Measurements from ENCODE around the gene NF2.
A peak's percentile ranks its signal among the peaks of the same experiment; 100 is the strongest.

Gene NF2

GRCh38 chr22:29702000-29702930, 98.8 kb downstream of the NF2 start:
- Histone ChIP-seq H3K9ac (ENCODE audit: low read length) (no peak overlapping the region), H3K18ac (ENCODE audit: low read depth in 1 of 2, low read length in 2 of 2) (no peak overlapping the region), H4K8ac (ENCODE audit: low read length) (no peak overlapping the region), H2AK5ac (ENCODE audit: low read length, severe bottlenecking) (peak overlapping the region; percentile 55), H3K4ac (ENCODE audit: low read depth in 1 of 2, low read length in 2 of 2) (no peak overlapping the region), H3K79me1 (replicated peaks; ENCODE audit: low read length, poor library complexity, severe bottlenecking) (peaks cover 7% of the 10 kb centered on the region), H4K91ac (ENCODE audit: low read length) (no peak overlapping the region), H3K27ac (ENCODE audit: low read length, poor library complexity, severe bottlenecking) (peak overlapping the region; percentile 11), H3K4me2 (ENCODE audit: low read length, poor library complexity, severe bottlenecking) (no peak overlapping the region), H3K36me3 (ENCODE audit: control insufficient read depth in 1 of 2, insufficient read depth in 2 of 2, low read depth in 1 of 2, low read length in 2 of 2) (peaks cover 14 to 18% of the 10 kb centered on the region in 2 experiments), H3K4me3 (ENCODE audit: insufficient read depth in 1 of 2, low read depth in 1 of 2, low read length in 2 of 2) (no peak overlapping the region), H3K9me3 (ENCODE audit: control insufficient read depth, low read length) (no peaks in the 10 kb centered on the region), H3K4me1 (ENCODE audit: control insufficient read depth, insufficient read depth, low read depth, low read length) (peaks cover 51% of the 10 kb centered on the region), H2BK120ac (ENCODE audit: low read depth, low read length) (no peak overlapping the region), H2AFZ (ENCODE audit: low read depth, low read length) (no peak overlapping the region), H3K23ac (ENCODE audit: low read length in 2 of 2) (no peak overlapping the region), H2BK15ac (ENCODE audit: low read depth, poor library complexity, severe bottlenecking) (no peak overlapping the region), H2BK12ac (ENCODE audit: low read length in 2 of 2) (no peak overlapping the region), H3K27me3 (ENCODE audit: control insufficient read depth in 1 of 2, insufficient read depth in 1 of 2, low read length in 2 of 2) (peaks cover under 1 to 66% of the 10 kb centered on the region in 2 experiments), H2BK5ac (ENCODE audit: low read depth, low read length, poor library complexity, severe bottlenecking) (no peak overlapping the region), H3K14ac (ENCODE audit: low read length in 2 of 2) (no peak overlapping the region)
- WGBS = 32% methylated on average over 13 of the region's 14 CpGs
- no peak for DNase-seq

- H3K27ac ChIP-seq (ENCODE audit: low read length, poor library complexity, severe bottlenecking) = no peak overlapping the region
- H2BK12ac ChIP-seq (ENCODE audit: low read length in 2 of 2) = no peak overlapping the region
- H2BK120ac ChIP-seq (ENCODE audit: low read depth, low read length) = no peak overlapping the region
- no peak for DNase-seq
- no peak overlapping the region for H2AK5ac ChIP-seq (ENCODE audit: low read length, severe bottlenecking)
- H3K9me3 ChIP-seq (ENCODE audit: control insufficient read depth, low read length) = no peaks in the 10 kb centered on the region
- H4K91ac ChIP-seq (ENCODE audit: low read length) = no peak overlapping the region
- no peak overlapping the region for H3K9ac ChIP-seq (ENCODE audit: low read length)
- H3K36me3 ChIP-seq (ENCODE audit: control insufficient read depth in 1 of 2, insufficient read depth in 2 of 2, low read depth in 1 of 2, low read length in 2 of 2) = peaks cover 8 to 10% of the 10 kb centered on the region in 2 experiments
- H3K23ac ChIP-seq (ENCODE audit: low read length in 2 of 2) = peak overlapping the region in 1 of 2 experiments; percentile 78
- no peak overlapping the region for H2BK5ac ChIP-seq (ENCODE audit: low read depth, low read length, poor library complexity, severe bottlenecking)
- no peak overlapping the region for H3K18ac ChIP-seq (ENCODE audit: low read depth in 1 of 2, low read length in 2 of 2)
- peaks cover 51% of the 10 kb centered on the region for H3K4me1 ChIP-seq (ENCODE audit: control insufficient read depth, insufficient read depth, low read depth, low read length)
- H2AFZ ChIP-seq (ENCODE audit: low read depth, low read length) = no peak overlapping the region
- peak overlapping the region in 1 of 2 experiments; percentile 22 for H3K4me3 ChIP-seq (ENCODE audit: insufficient read depth in 1 of 2, low read depth in 1 of 2, low read length in 2 of 2)
- 47% methylated on average over 17 of the region's 19 CpGs for WGBS
- no peak overlapping the region for H3K14ac ChIP-seq (ENCODE audit: low read length in 2 of 2)
- no peak overlapping the region for H3K4me2 ChIP-seq (ENCODE audit: low read length, poor library complexity, severe bottlenecking)
- H3K4ac ChIP-seq (ENCODE audit: low read depth in 1 of 2, low read length in 2 of 2) = no peak overlapping the region
- H2BK15ac ChIP-seq (ENCODE audit: low read depth, poor library complexity, severe bottlenecking) = no peak overlapping the region
- H4K8ac ChIP-seq (ENCODE audit: low read length) = no peak overlapping the region
- H3K27me3 ChIP-seq (ENCODE audit: control insufficient read depth in 1 of 2, insufficient read depth in 1 of 2, low read length in 2 of 2) = peaks cover 6 to 73% of the 10 kb centered on the region in 2 experiments
- H3K79me1 ChIP-seq (replicated peaks; ENCODE audit: low read length, poor library complexity, severe bottlenecking) = peaks cover 6% of the 10 kb centered on the region
Measured at GRCh38 chr22:29702931-29703501, 99.6 kb downstream of the NF2 start.

- peaks cover 51% of the 10 kb centered on the region for H3K4me1 ChIP-seq (ENCODE audit: control insufficient read depth, insufficient read depth, low read depth, low read length)
- H3K36me3 ChIP-seq (ENCODE audit: control insufficient read depth in 1 of 2, insufficient read depth in 2 of 2, low read depth in 1 of 2, low read length in 2 of 2) = peaks cover 2 to 4% of the 10 kb centered on the region in 2 experiments
- H3K79me1 ChIP-seq (replicated peaks; ENCODE audit: low read length, poor library complexity, severe bottlenecking) = peaks cover under 1% of the 10 kb centered on the region
- peak overlapping the region in 1 of 2 experiments; percentile 35 for H3K14ac ChIP-seq (ENCODE audit: low read length in 2 of 2)
- no peak overlapping the region for H3K9ac ChIP-seq (ENCODE audit: low read length)
- WGBS = 49% methylated on average over 6 of the region's 7 CpGs
- peak overlapping the region in 1 of 2 experiments; percentile 11 for H3K18ac ChIP-seq (ENCODE audit: low read depth in 1 of 2, low read length in 2 of 2)
- no peak overlapping the region for H4K8ac ChIP-seq (ENCODE audit: low read length)
- no peak overlapping the region for H3K4me3 ChIP-seq (ENCODE audit: insufficient read depth in 1 of 2, low read depth in 1 of 2, low read length in 2 of 2)
- H3K4me2 ChIP-seq (ENCODE audit: low read length, poor library complexity, severe bottlenecking) = no peak overlapping the region
- no peak overlapping the region for H2AK5ac ChIP-seq (ENCODE audit: low read length, severe bottlenecking)
- peak overlapping the region; percentile 29 for H2BK15ac ChIP-seq (ENCODE audit: low read depth, poor library complexity, severe bottlenecking)
- no peak overlapping the region for H3K4ac ChIP-seq (ENCODE audit: low read depth in 1 of 2, low read length in 2 of 2)
- no peak overlapping the region for H2BK120ac ChIP-seq (ENCODE audit: low read depth, low read length)
- no peak overlapping the region for H2BK5ac ChIP-seq (ENCODE audit: low read depth, low read length, poor library complexity, severe bottlenecking)
- no peak overlapping the region for H3K23ac ChIP-seq (ENCODE audit: low read length in 2 of 2)
- DNase-seq = no peak
- no peak overlapping the region for H4K91ac ChIP-seq (ENCODE audit: low read length)
- no peak overlapping the region for H2AFZ ChIP-seq (ENCODE audit: low read depth, low read length)
- H2BK12ac ChIP-seq (ENCODE audit: low read length in 2 of 2) = no peak overlapping the region
- no peaks in the 10 kb centered on the region for H3K9me3 ChIP-seq (ENCODE audit: control insufficient read depth, low read length)
- H3K27ac ChIP-seq (ENCODE audit: low read length, poor library complexity, severe bottlenecking) = no peak overlapping the region
- peaks cover 10 to 78% of the 10 kb centered on the region in 2 experiments for H3K27me3 ChIP-seq (ENCODE audit: control insufficient read depth in 1 of 2, insufficient read depth in 1 of 2, low read length in 2 of 2)
Measured at GRCh38 chr22:29703569-29704195, 100.2 kb downstream of the NF2 start.

Measured in mesenchymal stem cell (in vitro differentiated cells and primary cell).